GM19043 (cell line): ENCODE data around the gene DCTN5.
A peak's percentile ranks its signal among the peaks of the same experiment; 100 is the strongest.

Experiments used
- ATAC-seq: cut with Tn5 transposase; IDR thresholded peaks from one replicate; pipeline ENCODE4 v1.9.1; 2021; ENCODE audit warnings: low read depth; ENCODE audit not compliant: unreplicated experiment

The DCTN5 gene

GRCh38 chr16:23651943-23652468 is 10.7 kb downstream of the DCTN5 start:
- no peak for ATAC-seq

- ATAC-seq: no peak
These were observed 22.7 kb downstream of the DCTN5 start for GRCh38 chr16:23663918-23664317.

DNA sequence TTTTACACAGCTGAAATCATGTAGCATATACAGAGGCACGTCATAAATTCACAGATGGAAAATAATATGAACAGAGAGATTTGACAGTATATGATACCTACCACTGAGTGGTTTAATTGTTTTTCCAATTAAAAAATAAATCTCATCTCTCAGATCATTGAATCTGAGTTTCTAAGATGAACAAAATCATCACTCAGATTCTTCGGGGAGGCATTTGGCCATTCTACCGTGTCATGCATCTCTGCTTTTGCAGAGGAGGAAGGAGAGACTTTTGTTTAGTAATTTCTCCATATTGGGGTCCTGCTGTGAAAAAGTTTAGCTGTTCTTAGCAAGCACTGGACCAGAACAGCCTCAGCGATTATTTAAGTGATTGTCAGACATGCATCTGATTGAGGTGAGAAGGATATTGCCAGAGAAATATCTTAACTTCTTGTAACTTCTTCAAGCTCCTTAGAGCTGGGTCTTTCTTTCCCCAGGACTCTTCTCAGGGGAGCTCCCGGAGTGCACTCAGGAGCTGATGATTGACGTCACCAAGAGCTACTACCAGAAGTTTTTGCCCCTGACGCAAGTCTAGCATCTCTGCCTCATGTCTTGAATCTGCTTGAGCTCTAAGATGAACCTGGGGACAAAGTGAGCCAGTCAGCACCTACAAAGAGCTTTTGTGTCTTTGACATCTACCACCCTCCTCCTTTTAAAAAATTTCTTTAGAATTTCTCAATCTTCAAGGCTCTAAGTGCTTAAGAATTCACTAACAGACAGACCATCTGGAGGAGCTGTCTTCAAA is 25.5 kb downstream of the DCTN5 start:
- ATAC-seq: no peak

GRCh38 chr16:23667355-23667659 is 26.0 kb downstream of the DCTN5 start:
- no peak for ATAC-seq

DNA sequence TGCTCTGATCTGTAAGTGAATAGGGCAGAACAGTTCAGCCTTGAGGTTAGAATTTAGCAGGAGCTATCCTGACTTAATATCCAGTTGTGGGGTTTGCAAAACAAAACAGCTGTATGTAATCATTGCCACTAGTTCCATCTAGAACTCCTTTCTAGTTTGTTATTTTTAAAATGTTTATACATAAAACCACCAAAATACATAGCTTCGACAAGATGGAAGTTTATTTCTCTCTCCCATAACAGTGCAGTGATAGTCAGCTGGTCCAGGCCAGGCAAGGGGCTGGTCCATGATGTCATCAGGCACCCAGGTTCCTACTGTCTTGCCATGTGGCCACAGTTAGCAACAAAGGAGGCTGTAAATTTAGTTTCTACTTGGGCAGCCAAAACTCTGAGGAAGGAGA is 27.0 kb downstream of the DCTN5 start:
- no peak for ATAC-seq

GRCh38 chr16:23668873-23669272 is 27.6 kb downstream of the DCTN5 start:
- ATAC-seq: no peak

- ATAC-seq: peak; percentile 94
These were observed 29.0 kb downstream of the DCTN5 start for GRCh38 chr16:23670137-23670776.

- no peak for ATAC-seq
These were observed 32.8 kb downstream of the DCTN5 start for GRCh38 chr16:23673971-23674614.

- no peak for ATAC-seq
These were observed 35.7 kb downstream of the DCTN5 start for GRCh38 chr16:23676924-23677480.

- no peak for ATAC-seq
These were observed 37.4 kb downstream of the DCTN5 start, which contains the start of gene PLK1 for GRCh38 chr16:23678430-23679273. TSS of gene PLK1 (plus strand) at chr16:23678889. CDS start at chr16:23678933, 44 bp downstream.

- no peak for ATAC-seq
These were observed 38.2 kb downstream of the DCTN5 start for GRCh38 chr16:23679274-23679985.

DNA sequence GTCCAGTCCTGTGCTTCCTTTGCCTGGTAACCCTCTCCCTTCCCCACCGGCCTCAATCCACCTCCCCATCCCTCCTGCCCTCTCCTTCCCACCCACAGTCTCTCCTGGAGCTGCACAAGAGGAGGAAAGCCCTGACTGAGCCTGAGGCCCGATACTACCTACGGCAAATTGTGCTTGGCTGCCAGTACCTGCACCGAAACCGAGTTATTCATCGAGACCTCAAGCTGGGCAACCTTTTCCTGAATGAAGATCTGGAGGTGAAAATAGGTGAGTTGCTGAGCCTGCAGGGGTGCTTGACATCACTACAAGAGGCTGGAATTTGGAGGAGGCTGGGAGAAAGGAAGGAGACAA is 38.7 kb downstream of the DCTN5 start:
- no peak for ATAC-seq

DNA sequence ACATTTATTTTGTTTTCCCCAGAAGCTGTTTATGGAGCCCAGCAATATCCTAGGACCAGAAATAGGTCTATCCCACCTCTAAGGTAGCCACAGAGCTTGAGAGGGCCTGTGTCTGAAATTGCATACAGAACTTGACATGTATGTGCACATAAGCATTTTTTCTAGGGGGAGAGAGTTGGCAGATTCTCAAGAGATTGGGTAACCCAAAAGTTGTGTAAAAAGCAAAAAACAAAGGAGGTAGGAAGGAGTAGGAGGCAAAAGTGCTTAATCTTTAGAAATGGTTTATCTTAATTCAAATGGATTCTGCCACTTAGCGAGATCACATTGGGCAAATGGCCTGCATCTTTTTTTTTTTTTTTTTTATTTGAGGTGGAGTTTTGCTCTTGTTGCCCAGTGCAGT is 40.9 kb downstream of the DCTN5 start:
- ATAC-seq: no peak

DNA sequence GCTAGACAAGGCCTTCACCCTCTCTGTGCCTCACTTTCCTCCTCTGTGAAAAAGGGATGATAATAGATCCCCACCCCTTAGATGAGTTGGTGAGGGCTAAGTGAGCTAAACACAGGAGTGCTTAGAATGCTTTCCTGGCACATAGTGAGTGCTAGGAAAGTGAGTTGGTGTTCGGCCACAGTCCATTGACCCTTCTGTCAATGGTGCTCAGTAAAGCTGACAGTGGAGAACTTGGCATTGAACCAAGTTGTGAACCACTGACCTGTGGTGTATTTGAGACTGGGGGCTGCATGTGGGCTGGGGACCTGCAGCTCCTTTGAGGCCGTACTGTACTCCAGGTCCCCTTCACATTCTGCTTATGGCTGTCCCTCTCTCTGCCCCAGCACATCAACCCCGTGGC is 42.2 kb downstream of the DCTN5 start:
- no peak for ATAC-seq

- ATAC-seq: no peak
These were observed 46.0 kb downstream of the DCTN5 start for GRCh38 chr16:23687034-23687808.

DNA sequence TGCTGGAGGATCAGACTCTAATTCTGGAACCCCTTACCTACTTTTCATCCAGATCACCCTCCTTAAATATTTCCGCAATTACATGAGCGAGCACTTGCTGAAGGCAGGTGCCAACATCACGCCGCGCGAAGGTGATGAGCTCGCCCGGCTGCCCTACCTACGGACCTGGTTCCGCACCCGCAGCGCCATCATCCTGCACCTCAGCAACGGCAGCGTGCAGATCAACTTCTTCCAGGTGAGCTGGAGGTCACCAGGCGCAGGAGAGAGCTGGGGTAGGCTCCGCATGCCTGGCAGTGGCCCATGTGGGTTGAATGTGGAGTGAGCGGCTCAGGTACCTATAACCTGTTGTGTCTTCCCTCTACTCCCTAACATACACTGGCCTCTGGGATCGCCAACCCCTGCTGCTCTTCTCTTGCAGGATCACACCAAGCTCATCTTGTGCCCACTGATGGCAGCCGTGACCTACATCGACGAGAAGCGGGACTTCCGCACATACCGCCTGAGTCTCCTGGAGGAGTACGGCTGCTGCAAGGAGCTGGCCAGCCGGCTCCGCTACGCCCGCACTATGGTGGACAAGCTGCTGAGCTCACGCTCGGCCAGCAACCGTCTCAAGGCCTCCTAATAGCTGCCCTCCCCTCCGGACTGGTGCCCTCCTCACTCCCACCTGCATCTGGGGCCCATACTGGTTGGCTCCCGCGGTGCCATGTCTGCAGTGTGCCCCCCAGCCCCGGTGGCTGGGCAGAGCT is 48.3 kb downstream of the DCTN5 start:
- ATAC-seq: no peak

- ATAC-seq: no peak
These were observed 49.7 kb downstream of the DCTN5 start for GRCh38 chr16:23690771-23691482.
